GM12891 (cell line): ENCODE measurements around the gene CHD9NB.

ENCODE experiments used
- POLR2A ChIP-seq: IDR thresholded peaks from 2 replicates; pipeline ENCODE4 v1.6.1; 2011; ENCODE audit warnings: low read depth, low read length, control low read depth
- POLR2AphosphoS5 ChIP-seq: IDR thresholded peaks from 2 replicates; pipeline ENCODE4 v1.6.1; 2011; ENCODE audit warnings: low read depth, low read length, control low read depth
- TAF1 ChIP-seq: IDR thresholded peaks from 2 replicates; pipeline ENCODE4 v1.6.1; 2011; ENCODE audit warnings: low read depth, low read length, control low read depth

DNA sequence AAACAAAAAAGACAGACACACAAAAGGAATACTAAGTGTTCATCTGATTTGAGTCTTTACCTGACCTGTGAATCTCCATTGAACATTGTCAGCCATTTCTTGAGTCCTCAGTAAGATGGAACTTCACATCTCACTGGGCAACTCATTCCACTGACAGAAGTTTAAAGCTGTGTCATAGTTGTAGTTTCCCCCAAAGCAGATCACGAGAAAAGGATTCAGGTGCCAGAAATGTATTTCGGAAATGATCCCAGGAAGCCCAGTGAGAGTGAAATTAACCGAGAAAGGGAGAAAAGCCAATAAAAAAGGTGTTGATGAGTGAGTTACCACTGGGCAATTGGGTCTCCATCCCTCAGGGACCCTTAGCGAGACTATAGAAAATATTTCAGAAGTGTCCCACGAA lies 8.6 kb upstream of the CHD9NB start:
- TF ChIP-seq POLR2AphosphoS5 (no peak), TAF1 (no peak), POLR2A (no peak)
